CD14-positive monocyte (primary cell): Measurements from ENCODE around the gene TLR10. TPM values are rescaled to one million over a fixed set of nuclear protein-coding genes. Genes with fewer than 3 reads are reported as not detected.
"Not testable (repeated sequence)": the region's sequence is repeated elsewhere in the genome, so short reads cannot be mapped to it uniquely, and the experiment has no call there.

ENCODE experiments used
- DNase-seq, 3 donors: peaks; one replicate each; pipeline ENCODE4 v3.0.0-alpha.2; 2011 to 2022
- H2AFZ ChIP-seq: 2 replicates; pipeline ENCODE4 v1.6.0; 2012; ENCODE audit warnings: mild to moderate bottlenecking, low read depth, low read length, inconsistent platforms; ENCODE audit not compliant: insufficient read depth, poor library complexity, severe bottlenecking
- H3K27ac ChIP-seq, 2 donors: 1 replicate in 1 of 2; 2 replicates in 1 of 2; pipeline ENCODE4 v1.5.1; 2012 to 2013; ENCODE audit warnings: low read length in 2 of 2, control low read depth in 1 of 2, inconsistent platforms in 1 of 2, low read depth in 1 of 2, mild to moderate bottlenecking in 1 of 2
- H3K27me3 ChIP-seq, 2 donors: one replicate each; pipeline versions ENCODE4 v1.6.0 to v1.6.1; 2011 to 2013; ENCODE audit warnings: low read length in 2 of 2; ENCODE audit not compliant: control insufficient read depth in 2 of 2, insufficient read depth in 2 of 2
- H3K36me3 ChIP-seq, 2 donors: replicated peaks in 1 of 2; 1 replicate in 1 of 2; 2 replicates in 1 of 2; pipeline versions ENCODE4 v1.5.1 to v1.6.1; 2012 to 2013; ENCODE audit warnings: low read length in 2 of 2, control low read depth in 1 of 2, inconsistent platforms in 1 of 2, mild to moderate bottlenecking in 1 of 2; ENCODE audit not compliant: insufficient read depth in 2 of 2, control insufficient read depth in 1 of 2
- H3K4me1 ChIP-seq, 2 donors: 1 replicate in 1 of 2; 2 replicates in 1 of 2; pipeline versions ENCODE4 v1.5.1 to v1.6.1; 2012 to 2013; ENCODE audit warnings: low read length in 2 of 2, control low read depth in 1 of 2, inconsistent platforms in 1 of 2, mild to moderate bottlenecking in 1 of 2, moderate library complexity in 1 of 2; ENCODE audit not compliant: insufficient read depth in 2 of 2, control insufficient read depth in 1 of 2
- H3K4me2 ChIP-seq: replicated peaks from 2 replicates; pipeline ENCODE3; 2012; ENCODE audit warnings: low read length, moderate library complexity, mild to moderate bottlenecking; ENCODE audit not compliant: poor library complexity, severe bottlenecking; ENCODE audit errors: extremely low read depth
- H3K4me3 ChIP-seq, 3 experiments: fragments of 200-600 bp in 1 of 3; sonication (generic) in 1 of 3; replicated peaks in 1 of 3; 1 replicate in 2 of 3; 2 replicates in 1 of 3; pipeline ENCODE4 v1.5.1; 2011 to 2013; ENCODE audit warnings: low read length in 3 of 3, mild to moderate bottlenecking in 3 of 3, control low read depth in 2 of 3, low read depth in 2 of 3, inconsistent platforms in 1 of 3, moderate library complexity in 1 of 3
- H3K79me2 ChIP-seq: 2 replicates; pipeline ENCODE4 v1.6.0; 2012; ENCODE audit warnings: mild to moderate bottlenecking, control low read depth, inconsistent platforms, low read length, moderate library complexity; ENCODE audit not compliant: insufficient read depth
- H3K9ac ChIP-seq: 2 replicates; pipeline ENCODE4 v1.6.0; 2017; ENCODE audit warnings: low read length, mild to moderate bottlenecking; ENCODE audit not compliant: insufficient read depth, poor library complexity, severe bottlenecking
- H3K9me3 ChIP-seq, 2 donors: replicated peaks in 1 of 2; 1 replicate in 1 of 2; 2 replicates in 1 of 2; pipeline versions ENCODE4 v1.5.1 to v1.6.1; 2012 to 2013; ENCODE audit warnings: low read length in 2 of 2, control low read depth in 1 of 2; ENCODE audit not compliant: control insufficient read depth in 1 of 2, insufficient read depth in 1 of 2
- H4K20me1 ChIP-seq: 2 replicates; pipeline ENCODE4 v1.6.0; 2012; ENCODE audit warnings: mild to moderate bottlenecking, low read length, control low read depth, moderate library complexity; ENCODE audit not compliant: insufficient read depth
- H3K27ac Mint-ChIP-seq, 7 donors: one replicate each; pipeline ENCODE4 v1.8.0; 2020; ENCODE audit warnings: mild to moderate bottlenecking in 7 of 7, mixed read lengths in 7 of 7, moderate library complexity in 6 of 7, inconsistent platforms in 2 of 7
- H3K27me3 Mint-ChIP-seq, 3 donors: one replicate each; pipeline ENCODE4 v1.8.0; 2021 to 2022; ENCODE audit warnings: low read depth in 3 of 3, mild to moderate bottlenecking in 3 of 3, mixed read lengths in 3 of 3, moderate library complexity in 3 of 3, inconsistent platforms in 1 of 3
- H3K36me3 Mint-ChIP-seq, 2 donors: one replicate each; pipeline ENCODE4 v1.8.0; 2020; ENCODE audit warnings: mixed read lengths in 2 of 2, inconsistent platforms in 1 of 2, mild to moderate bottlenecking in 1 of 2
- H3K4me1 Mint-ChIP-seq: one replicate; pipeline ENCODE4 v1.8.0; 2020; ENCODE audit warnings: mild to moderate bottlenecking, mixed read lengths
- H3K4me3 Mint-ChIP-seq, 2 donors: one replicate each; pipeline ENCODE4 v1.8.0; 2020; ENCODE audit warnings: mild to moderate bottlenecking in 2 of 2, mixed read lengths in 2 of 2, moderate library complexity in 1 of 2
- H3K9me3 Mint-ChIP-seq, 7 donors: one replicate each; pipeline ENCODE4 v1.8.0; 2020 to 2022; ENCODE audit warnings: mixed read lengths in 7 of 7, mild to moderate bottlenecking in 6 of 7, moderate library complexity in 6 of 7, inconsistent platforms in 2 of 7
- CTCF ChIP-seq: fragments of 200-600 bp; IDR thresholded peaks from one replicate; pipeline ENCODE4 v1.8.0; 2022; ENCODE audit warnings: antibody characterized with exemption, mild to moderate bottlenecking
- WGBS: methylation state at CpG from one replicate; pipeline ENCODE4 v1.1.5; 2013; ENCODE audit warnings: missing lambda C conversion rate; ENCODE audit not compliant: insufficient coverage; 5-methylcytosine and 5-hydroxymethylcytosine counted together
- intact Hi-C, 2 donors: fragments of 100-400 bp; cut with micrococcal nuclease; formaldehyde crosslinking; loops; one replicate each; pipeline versions ENCODE4 v1.15.0 to v1.15.1; 2023
- polyA plus RNA-seq, 3 donors: library from polyadenylated mRNA; depleted of rRNA in 1 of 3; unstranded in 2 of 3; stranded (reverse) in 1 of 3; fragments of 300-500 nt in 2 of 3; fragments of >200 nt in 1 of 3; fragmentation: Illumina TruSeq in 2 of 3; gene quantifications; 1 replicate in 2 of 3; 2 replicates in 1 of 3; pipeline ENCODE4 v1.2.3, GENCODE V29; 2012 to 2021

TLR10 gene
- polyA plus RNA-seq, 3 donors: 1.1 to 1.2 (median 1.1) TPM

GRCh38 chr4:38780833-38781484 lies 1.8 kb downstream of the TLR10 start:
- H3K4me1 Mint-ChIP-seq: peaks cover 39% of the 10 kb centered on the region

DNA sequence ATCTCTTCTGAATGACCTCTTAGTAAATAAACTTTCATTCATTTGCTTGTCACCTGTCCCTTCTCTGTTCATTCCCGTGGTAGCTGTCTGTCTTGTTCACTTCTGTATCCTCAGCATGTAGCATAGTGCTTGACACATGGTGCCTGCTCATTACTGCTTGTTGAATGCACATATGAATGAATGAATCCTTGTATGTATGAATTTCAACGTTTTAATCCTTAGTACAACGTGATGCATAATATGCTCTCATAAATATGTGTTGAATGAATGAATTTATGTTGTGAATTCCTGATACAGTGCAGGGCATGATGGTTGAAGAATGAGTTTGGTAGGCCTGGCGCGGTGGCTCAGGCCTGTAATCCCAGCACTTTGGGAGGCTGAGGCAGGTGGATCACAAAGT lies 3.0 kb downstream of the TLR10 start:
- peak overlapping the region in 1 of 7 donors; percentile 36 for H3K27ac Mint-ChIP-seq
- intact Hi-C loops: loop anchor here in 1 of 2 donors (10.0 kb wide), 1 partner anchor 75 kb away; the partner anchor contains the start of gene TLR6
- peaks cover 0 to 2% of the 10 kb centered on the region in 2 donors for H3K36me3 Mint-ChIP-seq
- H3K27me3 Mint-ChIP-seq: peaks cover 0 to 2% (median 1%) of the 10 kb centered on the region in 3 donors
- peaks cover 31 to 36% of the 10 kb centered on the region in 2 donors for H3K4me1 ChIP-seq
- H3K9me3 ChIP-seq: no peaks in the 10 kb centered on the region
- H2AFZ ChIP-seq: no peak overlapping the region
- H3K4me2 ChIP-seq: no peak overlapping the region
- no peaks in the 10 kb centered on the region for H3K79me2 ChIP-seq
- no peaks in the 10 kb centered on the region for H3K36me3 ChIP-seq
- no peak overlapping the region for H3K4me3 ChIP-seq
- H3K4me3 Mint-ChIP-seq: no peak overlapping the region
- H3K27me3 ChIP-seq: no peaks in the 10 kb centered on the region
- DNase-seq: no peak
- no peak overlapping the region for H3K9ac ChIP-seq
- H4K20me1 ChIP-seq: no peaks in the 10 kb centered on the region
- peaks cover 33% of the 10 kb centered on the region for H3K4me1 Mint-ChIP-seq
- 96% methylated on average over 5 of the region's 5 CpGs for WGBS
- no peak for TF ChIP-seq CTCF
- peaks cover 0 to 2% (median 0%) of the 10 kb centered on the region in 7 donors for H3K9me3 Mint-ChIP-seq
- no peak overlapping the region for H3K27ac ChIP-seq

More at GRCh38 chr4:38780833-38781484, 1.8 kb downstream of the TLR10 start:
- WGBS: no CpG with 5 or more reads among the region's 4 CpGs
- Mint-ChIP-seq H3K36me3 (peaks cover 0 to 2% of the 10 kb centered on the region in 2 donors), H3K27ac (peak overlapping the region in 3 of 7 donors; percentile 25 to 43 (median 38)), H3K27me3 (peaks cover 0 to 2% (median 1%) of the 10 kb centered on the region in 3 donors), H3K4me3 (no peak overlapping the region), H3K9me3 (peaks cover 0 to 2% (median 0%) of the 10 kb centered on the region in 7 donors)
- Histone ChIP-seq H3K27ac (no peak overlapping the region), H3K9me3 (no peaks in the 10 kb centered on the region), H3K27me3 (no peaks in the 10 kb centered on the region), H3K79me2 (no peaks in the 10 kb centered on the region), H3K9ac (no peak overlapping the region), H2AFZ (no peak overlapping the region), H4K20me1 (no peaks in the 10 kb centered on the region), H3K4me3 (no peak overlapping the region), H3K4me2 (no peak overlapping the region), H3K36me3 (no peaks in the 10 kb centered on the region), H3K4me1 (peaks cover 43 to 44% of the 10 kb centered on the region in 2 donors)
- no peak for TF ChIP-seq CTCF
- no peak for DNase-seq
- intact Hi-C loops: loop anchor here in 1 of 2 donors (10.0 kb wide), 1 partner anchor 74 kb away; the partner anchor contains the start of gene TLR6

DNA sequence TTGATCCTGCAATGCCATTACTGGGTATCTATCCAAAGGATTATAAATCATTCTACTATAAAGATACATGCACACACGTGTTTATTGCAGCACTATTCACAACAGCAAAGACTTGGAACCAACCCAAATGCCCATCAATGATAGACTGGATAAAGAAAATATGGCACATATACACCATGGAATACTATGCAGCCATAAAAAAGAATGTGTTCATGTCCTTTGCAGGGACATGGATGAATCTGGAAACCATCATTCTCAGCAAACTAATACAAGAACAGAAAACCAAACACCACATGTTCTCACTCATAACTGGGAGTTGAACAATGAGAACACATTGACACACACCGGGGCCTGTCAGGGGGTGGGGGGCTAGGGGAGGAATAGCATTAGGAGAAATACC lies 4.9 kb downstream of the TLR10 start:
- H3K36me3 ChIP-seq, H3K9me3 ChIP-seq, H3K27me3 Mint-ChIP-seq: not testable (repeated sequence)

More for the DNA sequence above, 4.9 kb downstream of the TLR10 start:
- H3K27me3 ChIP-seq, H2AFZ ChIP-seq, H3K4me3 Mint-ChIP-seq, DNase-seq, H3K36me3 Mint-ChIP-seq, H3K27ac ChIP-seq, H4K20me1 ChIP-seq, H3K27ac Mint-ChIP-seq, H3K4me3 ChIP-seq, intact Hi-C loops, H3K9ac ChIP-seq, H3K4me2 ChIP-seq, H3K9me3 Mint-ChIP-seq, H3K79me2 ChIP-seq: not testable (repeated sequence)
- H3K4me1 Mint-ChIP-seq: peaks cover 41% of the 10 kb centered on the region
- no CpG with 5 or more reads among the region's 2 CpGs for WGBS
- peaks cover 22 to 40% of the 10 kb centered on the region in 2 donors for H3K4me1 ChIP-seq
